ENCODE measurements around the gene HSD3B1.

GRCh38 chr1:119516680-119517079, 9.7 kb downstream of the HSD3B1 start:
- no peak for TF ChIP-seq CTCF (IDR thresholded peaks at IDR 0.05; ENCODE audit: poor library complexity)
- TF ChIP-seq EZH2 (IDR thresholded peaks at IDR 0.05; ENCODE audit: borderline replicate concordance): no peak

Measured in hepatocyte (in vitro differentiated cells).